GDM1 (cell line): Measurements from ENCODE around the gene TMEM63A.

Source experiments
- DNase-seq: peaks from one replicate; lab custom pipeline; 2025; lab: John Stamatoyannopoulos, UW

TMEM63A gene

DNA sequence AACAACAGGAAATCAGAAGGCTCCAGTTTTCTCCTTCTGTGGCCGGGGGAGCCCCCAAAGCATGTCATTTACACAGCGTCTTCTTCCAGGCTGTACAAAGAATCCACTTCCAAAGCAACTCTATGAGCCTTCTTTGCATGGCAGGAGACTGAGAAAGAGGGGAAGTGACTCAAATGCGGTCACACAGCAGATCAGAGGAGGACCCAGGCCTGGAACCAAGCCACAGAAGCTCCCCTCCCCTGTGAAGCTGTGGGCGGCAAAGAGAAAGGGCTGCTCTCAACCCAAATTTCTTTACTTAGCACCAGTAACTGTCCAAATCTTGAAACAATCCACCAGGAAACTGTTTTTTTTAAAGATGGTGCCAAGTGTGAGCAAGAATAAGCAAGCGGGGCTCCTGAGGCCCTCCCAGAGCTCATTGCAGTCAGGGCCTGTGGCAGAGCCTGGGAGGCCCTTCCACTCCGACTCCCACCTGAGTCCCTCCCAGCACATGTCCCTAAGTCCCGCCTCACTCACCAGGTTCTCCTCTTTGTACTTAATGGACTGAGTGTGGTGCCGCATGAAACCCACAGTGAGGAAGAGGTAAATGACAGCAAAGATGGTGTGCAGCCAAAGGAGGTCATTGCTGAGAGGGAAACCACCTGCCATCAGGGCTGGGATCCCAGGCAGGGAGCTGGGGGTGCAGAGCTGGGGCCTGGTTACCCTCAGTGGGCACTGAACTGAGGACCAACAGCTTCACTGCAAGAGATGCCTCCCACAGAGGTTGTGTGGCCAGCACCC, 15.9 kb downstream of the TMEM63A start:
- peak; percentile 78 for DNase-seq

DNA sequence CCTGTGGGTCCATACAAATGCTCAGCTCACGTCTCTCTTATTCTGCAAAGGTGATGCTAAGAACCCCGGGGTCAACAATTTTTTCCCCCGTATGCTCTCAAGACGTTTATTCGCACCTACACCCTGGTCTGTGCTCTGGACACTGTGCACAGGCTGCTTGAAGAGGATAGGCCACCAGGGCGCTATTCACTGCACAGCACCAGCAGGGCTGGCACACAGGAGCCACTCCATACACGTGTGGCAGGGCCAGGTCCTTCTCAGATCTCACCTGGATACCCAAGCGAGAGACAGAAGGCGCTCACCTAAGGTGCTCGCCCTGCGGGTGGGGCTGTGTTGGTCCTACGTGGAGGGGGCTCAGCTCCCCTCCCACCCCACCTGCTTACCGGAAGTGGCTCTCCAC, 16.7 kb downstream of the TMEM63A start:
- DNase-seq, result no peak

DNA sequence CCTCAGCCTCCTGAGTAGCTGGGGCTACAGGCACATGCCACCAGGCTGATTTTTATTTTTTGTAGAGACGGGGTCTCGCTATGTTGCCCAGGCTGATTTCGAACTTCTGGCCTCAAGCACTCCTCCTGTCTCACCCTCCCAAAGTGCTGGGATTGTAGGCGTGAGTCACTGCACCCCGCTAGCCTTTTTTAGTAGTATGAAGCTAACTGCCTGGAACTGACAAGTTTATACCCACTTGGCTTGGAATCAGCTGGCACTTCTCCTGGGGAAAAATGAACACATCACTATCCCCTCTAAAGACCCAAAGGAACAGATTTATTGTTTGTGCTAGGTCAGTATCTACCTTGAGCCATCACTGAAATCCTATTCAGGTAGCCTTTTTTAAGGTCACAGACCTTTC, 19.0 kb downstream of the TMEM63A start:
- no peak for DNase-seq

DNA sequence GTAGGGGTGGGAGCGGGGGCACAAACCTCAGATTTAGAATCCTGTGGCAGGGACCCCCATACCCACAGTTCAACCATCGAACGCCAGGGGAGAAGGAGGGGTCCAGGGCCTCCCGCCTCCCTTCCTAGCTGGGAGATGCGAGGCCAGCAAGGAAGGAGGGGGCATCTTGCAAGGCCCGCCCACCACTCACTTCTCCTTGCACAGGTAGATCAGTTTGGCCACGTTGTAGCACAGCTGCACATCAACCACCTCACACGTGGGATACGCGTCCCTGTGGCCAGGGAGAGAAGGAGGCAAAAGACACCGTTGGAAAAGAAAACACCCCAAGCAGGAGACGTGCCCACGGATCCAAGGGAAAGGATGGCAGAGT, 19.6 kb downstream of the TMEM63A start:
- DNase-seq, result no peak

DNA sequence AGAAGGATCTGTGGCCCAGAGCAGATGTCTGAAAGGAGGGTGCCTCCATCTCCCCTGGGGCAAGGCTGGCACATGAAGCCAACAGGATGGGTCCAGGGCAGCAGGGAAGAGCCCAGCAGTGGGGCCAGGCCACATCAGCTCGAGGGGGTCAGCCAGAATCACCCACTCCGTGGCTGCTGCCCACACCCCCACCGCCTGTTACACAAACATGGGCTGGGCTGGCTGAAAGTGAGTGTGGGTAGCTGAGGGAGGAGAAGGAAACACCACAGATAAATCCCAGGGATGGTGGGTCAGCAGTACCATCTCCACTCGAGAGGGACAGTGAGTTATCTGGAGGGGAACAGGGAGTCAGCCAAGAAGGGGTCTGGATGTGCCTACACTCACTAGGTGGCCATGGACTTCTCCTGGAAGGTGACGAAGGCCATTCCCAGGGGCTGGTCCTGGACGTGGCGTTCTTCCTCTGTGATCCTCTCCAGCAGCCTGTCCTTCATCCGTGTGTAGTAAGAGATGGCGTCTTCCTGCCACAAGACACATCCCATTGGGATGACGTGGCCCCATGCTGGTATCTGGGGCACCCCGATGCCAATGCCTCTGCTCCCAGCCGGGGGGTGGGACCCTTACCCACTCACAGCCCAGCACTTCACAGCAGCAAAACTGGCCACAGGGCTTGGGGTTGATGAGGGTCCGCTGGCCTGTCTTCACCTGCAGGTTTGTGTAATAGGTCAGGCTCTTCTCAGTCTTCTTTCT, 20.2 kb downstream of the TMEM63A start:
- no peak for DNase-seq

DNA sequence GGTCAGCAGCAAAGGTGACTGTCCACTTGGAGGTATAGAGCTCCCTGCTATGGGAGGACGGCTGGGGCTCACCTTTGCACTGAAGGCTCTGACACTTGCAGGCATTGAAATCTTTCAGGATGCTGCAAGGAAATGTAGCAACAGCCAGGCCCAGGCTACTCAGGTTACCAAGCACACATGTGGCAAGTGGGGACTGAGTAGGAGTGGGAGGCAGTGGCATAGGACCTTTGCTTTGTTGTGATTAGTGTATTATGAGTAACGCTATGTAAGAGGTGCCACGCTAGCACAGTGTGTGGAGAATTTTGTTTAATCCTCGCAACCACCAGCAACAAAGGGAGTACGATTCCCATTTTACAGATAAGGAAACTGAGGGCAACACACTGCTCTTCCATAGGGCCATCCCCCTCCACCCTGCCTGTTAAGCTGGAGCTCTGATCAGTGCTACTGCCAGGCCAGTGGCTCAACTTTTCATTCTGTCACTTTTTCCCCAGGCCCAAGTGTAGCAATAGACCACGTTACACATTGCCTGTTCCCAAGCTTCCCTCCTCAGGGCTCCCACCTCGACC, 21.2 kb downstream of the TMEM63A start:
- no peak for DNase-seq

DNA sequence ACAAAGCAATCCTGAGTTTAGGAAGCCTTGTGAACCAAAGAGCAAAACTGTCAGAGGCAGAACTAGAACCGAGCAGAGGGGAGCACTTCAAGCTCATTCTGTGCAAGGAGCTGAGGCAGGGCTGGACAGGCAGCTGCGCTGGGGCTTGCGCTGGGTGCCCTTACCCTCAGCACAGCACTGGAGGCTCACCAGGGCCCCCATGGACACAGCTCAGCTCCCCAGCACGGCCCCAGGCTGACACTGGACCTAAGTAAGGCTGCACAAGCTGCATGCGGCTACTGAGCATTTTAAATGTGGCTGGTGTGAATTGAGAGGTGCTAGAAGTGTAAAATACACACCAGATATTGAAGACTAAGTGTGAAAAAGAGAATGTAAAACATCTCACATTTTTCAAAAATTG, 22.1 kb downstream of the TMEM63A start:
- DNase-seq, result no peak

DNA sequence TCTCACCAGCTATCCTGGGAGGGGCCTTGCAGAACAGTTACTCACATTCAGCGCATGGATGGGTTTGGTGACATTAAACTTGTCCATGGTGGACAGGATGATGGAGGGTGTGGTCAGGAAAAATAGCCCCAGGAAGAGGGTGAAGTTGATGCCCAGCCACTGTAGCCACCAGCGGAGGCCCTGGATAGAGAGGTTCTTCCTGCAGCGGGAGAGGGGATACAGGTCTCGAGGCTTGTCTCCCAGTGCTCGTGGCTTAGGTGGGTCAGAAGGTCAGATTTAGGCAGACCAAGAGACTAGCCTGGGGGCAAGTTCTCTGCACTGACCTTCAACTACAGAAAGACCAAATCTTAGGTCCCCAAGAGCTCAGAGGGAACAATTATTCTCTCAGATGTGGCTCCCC, 23.0 kb downstream of the TMEM63A start:
- DNase-seq, result no peak

DNA sequence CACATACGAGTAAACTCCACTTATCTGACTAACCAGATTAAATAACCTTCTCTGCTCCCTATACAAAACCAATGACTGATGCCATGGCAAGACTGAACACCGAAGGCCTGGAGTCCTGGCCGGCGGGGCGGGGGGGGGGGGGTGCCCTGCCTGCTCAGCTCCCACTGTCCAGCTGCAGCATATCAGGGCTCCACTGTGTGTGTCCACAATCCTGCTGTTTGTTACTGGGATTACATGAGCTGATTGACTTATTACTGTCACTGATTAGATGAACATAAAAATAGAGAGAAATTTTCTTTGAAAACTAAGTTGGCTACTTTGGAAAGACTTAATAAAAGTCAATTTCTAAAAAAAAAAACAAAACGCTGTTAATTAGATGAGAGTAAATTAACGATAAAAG, 24.9 kb downstream of the TMEM63A start:
- no peak for DNase-seq

DNA sequence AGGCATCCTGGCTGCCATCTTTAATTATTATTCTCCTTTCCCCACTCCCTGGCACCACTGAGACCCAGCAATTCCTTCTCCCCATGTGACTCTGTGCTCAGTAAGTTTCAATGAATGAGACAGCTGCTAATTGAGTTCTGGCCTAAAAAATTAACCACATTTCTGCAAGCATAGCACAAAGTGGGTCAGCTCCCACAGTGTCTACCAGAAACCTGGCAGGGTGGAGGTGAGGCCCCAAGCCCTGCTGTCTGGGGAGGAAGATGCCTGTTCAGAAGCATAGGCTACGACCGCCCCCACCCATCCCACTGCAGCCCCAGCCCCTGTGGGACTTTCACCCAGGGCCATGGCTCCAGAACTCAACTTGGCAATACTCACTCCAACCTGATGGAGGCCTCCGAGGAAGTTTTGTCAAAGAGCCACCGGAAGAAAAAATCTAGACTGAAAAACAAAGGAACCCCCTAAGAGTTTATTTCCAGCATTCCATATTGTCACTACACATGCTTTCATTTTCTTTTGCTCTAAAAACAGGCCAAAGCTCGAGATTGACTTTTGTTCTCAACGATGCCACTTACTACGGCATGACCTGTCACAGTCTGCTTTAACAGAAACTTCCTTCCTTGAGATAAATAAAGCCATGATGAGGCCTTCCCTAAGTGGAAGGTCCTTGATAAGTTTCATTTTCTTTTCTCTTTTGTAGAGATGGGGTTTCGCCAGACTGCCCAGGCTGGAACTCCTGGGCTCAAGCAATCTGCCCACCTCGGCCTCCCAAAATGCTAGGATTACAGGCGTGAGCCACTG, 26.5 kb downstream of the TMEM63A start:
- peak; percentile 32 for DNase-seq

DNA sequence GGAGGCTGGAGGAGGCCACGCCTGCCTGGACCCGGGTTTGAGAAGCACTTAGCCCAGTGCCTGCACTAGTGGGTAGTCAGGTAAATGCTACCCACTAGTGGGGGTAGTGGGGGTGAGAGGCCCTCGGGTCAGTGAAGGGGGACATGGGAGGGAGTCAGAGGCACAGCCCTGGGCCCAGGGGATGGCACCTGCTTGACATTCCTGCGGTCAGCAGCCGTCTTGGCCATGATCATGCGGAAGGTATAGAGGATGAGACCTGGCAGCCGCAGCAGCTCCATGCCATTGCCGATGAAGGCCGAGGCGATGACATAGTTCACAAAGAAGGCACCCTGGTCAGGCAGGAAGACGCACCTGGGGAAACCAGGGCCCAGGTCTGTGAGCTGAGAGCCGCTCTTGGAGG, 28.7 kb downstream of the TMEM63A start:
- DNase-seq, result no peak

DNA sequence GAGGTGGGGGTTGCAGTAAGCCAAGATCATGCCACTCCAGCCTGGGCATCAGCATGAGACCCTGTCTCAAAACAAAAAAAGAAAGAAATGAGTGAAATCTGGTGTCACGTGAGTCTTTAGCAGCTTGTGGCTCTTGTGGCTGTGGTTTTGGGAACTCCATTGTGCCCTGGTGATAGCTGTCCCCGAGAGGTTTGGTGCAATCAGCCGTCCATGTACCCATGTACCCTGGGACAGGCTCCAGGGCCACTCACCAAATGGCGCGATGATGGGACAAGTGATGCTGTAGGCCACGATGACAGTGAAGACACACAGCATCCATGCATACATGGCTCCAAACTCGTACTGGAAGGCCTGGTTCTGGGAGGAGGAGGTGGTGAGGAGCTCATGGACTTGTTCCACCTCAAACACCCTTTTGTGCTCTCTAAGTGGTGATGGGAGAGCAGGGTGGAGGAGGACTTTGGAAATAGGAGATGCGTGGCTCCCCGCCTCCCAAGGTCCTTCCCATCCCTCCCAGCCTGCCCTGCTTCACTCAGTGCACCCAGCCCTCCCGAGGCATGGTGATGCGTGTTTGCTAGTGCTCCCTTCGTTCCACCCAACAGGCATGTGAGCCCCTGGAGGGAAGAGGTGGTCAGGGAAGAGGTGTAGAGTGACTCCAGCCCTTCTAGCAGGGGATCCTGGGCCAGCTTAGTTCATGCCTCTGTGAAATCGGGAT, 29.6 kb downstream of the TMEM63A start:
- no peak for DNase-seq

DNA sequence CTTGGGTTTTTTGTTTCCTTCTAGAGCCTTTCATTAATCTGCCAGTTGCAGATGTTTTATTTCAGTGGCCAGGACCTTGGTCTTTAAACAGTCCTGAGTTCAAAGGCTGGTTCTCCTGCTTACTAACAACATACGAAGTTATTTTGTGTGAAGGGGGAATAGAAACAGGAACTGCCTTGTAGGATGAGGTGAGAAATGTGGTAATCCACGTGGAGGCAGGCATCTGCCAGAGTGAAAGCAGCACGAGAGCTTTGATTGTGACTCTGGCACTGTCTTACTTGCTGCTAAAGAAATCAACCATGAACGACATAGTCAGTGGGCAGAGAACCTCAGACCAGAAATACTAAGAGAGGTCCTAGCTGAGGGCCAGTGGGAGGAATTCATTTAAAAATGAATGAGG, 30.4 kb downstream of the TMEM63A start:
- DNase-seq, result no peak

DNA sequence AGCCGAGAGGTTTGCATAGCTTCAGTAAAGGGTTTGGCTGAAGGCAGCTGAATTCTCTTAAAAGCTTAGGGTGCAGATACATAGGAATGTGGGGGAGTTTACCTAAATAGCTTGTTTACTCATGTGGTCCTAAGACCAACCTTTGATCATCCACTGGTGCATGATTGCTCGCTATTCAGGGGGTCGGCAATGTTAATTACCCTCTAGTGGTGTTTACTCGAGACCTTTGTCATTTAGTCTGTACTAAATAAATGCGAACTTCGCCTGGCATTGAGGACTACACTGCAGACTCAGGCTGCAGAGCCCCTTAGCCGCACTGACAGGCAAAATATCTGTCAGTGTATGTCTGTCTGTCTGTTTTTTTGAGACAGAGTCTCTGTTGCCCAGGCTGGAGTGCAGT, 31.8 kb downstream of the TMEM63A start:
- DNase-seq, result no peak

DNA sequence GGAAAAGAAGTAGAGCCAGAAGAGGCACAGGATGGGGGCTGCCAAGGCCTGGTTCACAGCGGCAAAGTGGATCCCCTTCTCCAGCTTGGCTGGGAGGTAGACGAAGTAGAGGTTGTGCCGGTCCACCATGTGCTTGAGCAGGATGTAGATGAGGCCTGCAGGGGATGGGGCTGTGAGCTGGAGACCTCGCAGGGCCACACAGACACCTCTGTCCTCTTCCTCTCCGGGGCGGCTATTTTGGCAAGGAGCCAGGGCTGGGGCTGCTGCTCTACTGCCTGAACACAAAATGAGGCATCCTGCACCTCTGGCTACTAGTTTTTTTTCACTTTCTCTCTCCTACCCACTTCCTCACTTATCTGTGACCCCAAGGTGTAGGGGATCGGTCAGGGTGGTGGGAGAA, 32.3 kb downstream of the TMEM63A start:
- DNase-seq, result no peak

DNA sequence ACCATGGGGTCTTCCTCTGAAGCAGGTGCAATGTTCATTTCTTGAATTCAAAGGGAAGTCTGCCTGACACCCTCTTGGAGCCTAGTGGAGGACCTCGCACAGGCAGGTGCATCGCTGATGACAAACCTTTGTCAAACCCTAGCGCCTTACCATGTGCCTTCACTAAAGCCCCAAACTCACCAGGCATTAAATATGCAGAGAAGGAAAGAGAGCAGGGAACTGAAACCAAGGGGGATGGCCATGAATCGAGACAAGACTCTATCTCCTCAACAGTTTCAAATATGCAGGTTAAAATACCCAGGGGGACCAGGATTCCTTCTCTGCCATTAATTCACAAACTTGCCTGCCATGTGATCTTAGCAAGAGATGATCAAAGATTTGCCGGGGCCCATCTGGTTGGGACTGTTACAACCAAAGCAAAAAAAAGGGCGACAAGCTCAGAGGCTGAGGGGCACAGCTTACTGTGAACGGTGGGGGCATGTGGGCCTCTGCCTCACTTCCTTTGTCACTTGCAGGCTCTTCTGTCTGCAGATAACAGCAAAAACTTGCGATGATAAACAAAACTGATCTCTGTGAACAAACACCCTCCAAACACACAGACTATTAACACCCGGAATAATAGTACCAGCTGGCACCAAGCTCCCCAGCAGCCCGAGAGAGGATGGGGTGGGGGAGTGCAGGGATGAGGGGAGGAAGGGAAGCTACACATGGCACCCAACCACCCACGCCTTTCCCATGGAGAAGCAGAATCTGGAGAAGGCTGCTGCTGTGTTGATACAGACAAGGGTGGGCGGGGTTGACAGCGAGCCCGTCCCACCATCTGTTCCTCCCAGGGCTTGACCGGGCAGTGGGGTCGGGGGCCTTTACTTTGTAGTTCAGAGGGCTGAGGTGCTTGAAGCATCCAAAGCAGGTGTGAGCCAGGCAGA, 33.9 kb downstream of the TMEM63A start:
- DNase-seq, result no peak

DNA sequence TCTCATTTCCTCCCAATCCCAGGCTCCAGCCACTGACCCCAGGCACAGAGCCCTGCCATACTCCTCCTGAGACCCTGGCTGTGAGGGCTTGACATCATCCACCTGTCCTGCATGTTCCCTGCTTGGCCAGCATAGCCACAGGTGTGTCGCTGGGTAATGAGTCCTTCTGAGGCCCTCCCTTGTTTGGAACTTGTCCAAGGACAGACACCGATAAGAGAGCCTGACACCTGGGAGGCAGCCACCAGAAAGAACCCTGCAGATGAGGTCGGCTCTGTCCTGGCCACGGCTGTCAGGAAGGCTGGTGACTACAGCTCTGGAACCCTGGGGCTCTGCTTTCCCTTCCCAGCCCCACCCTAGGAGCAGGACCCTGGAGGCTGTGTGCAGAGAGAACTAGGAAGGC, 34.6 kb downstream of the TMEM63A start:
- DNase-seq, result no peak

DNA sequence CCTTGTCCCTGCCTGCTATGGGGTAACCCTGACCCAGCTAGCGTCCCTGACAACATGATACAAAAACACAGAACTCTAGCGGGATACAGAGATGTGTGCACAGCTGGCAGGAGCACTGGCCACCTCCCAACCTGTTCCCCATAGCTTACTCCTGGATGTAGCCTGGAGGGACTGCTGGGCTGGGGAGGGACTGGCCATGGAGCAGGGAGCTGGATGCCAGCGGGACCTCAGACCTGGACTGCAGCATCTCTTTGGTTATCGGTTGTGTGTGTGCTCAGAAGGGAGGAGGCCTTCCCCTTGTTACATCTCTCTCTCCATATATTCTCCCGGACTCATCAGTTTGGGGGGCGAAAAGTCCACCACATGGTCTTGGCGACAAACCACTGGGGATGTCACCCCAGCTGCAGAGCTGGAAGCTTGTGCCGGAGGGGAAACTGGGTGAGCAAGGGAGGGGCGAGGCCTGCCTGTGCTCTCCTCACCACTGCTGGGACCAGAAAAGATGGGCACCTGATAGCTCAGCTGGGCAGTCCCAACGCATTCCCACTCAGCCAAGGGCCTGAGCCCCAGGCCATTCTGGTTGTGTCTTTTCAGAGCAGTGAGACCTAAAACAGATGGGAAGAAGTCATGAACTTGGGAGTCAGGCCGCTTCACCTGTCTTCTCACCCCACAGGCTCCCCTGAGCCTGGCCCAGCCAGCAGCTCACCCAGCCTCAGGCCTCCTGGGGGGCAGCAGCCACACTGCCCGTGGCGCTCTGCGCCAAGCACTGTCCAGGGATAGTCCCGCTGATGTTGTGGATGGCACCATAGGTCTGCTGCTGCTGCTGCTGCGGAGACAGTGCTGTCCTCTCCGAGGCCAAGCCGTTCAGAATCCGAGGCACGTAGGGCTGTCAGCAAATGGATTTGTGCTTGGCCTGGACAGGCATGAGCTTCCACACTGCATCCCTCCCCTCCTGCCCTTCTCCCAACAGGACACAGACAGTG, 35.6 kb downstream of the TMEM63A start:
- no peak for DNase-seq

DNA sequence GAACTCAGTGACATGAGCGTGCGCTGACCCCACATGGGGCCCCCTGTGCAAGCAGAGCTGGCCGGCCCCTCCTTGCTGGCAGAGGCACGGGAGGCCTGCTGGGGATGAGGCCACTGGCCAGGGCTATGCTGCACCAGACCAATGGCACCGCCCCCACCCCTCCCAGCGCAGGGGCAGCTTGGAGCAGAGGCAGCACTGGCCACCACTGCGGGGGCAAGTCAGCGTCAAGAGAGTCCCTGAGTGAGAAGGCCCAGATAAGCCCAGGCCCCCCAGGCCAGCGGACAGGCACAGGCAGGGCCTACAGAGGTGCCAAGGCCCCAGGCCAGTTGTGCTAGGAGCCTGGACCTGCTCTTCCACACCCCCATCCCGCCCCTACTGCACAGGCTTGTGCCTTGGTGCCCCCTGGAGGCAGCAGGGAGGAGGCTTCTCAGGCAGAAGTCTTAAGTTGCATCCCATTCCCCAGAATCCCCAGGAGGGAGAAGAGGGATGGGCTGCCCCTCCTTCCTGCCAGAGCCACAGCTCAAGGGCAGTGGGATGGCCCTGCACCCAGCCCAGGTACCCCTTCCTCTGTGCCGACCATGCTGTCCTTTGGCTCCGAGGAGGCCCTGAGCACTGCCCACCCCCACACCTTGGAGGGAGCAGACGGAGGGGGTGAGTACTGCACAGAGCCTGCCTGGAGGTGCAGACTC, 36.5 kb downstream of the TMEM63A start:
- peak; percentile 62 for DNase-seq
